HepG2 (cell line): Measurements from ENCODE around the gene SPAG5. TPM values are rescaled to one million over a fixed set of nuclear protein-coding genes. Genes with fewer than 3 reads are reported as not detected.

Experiments
- CBX2 ChIP-seq, 2 experiments: fragments of 200-600 bp in 1 of 2; sonication (generic); formaldehyde crosslinking in 1 of 2; IDR thresholded peaks; 2 replicates each; pipeline versions ENCODE4 v1.7.0 to v1.8.1; 2018 to 2022; ENCODE audit warnings: low read depth in 2 of 2, low read length in 1 of 2, mild to moderate bottlenecking in 1 of 2, missing genetic modification reagents in 1 of 2
- DRAP1 ChIP-seq: IDR thresholded peaks from 2 replicates; pipeline ENCODE4 v1.6.1; 2016; ENCODE audit warnings: missing genetic modification reagents, missing compliant biosample characterization
- HNF4G ChIP-seq, 2 experiments: sonication (generic) in 1 of 2; formaldehyde crosslinking in 1 of 2; IDR thresholded peaks; 2 replicates each; pipeline versions ENCODE4 v1.4.0 to v1.6.1; 2011 to 2020; ENCODE audit warnings: borderline replicate concordance in 2 of 2, low read depth in 2 of 2, mild to moderate bottlenecking in 2 of 2, low read length in 1 of 2, missing genetic modification reagents in 1 of 2, moderate library complexity in 1 of 2
- HOXA3 ChIP-seq: sonication (generic); formaldehyde crosslinking; IDR thresholded peaks from 2 replicates; pipeline ENCODE4 v1.5.0; 2020; ENCODE audit warnings: missing genetic modification reagents
- IRF1 ChIP-seq: sonication (generic); formaldehyde crosslinking; IDR thresholded peaks from 2 replicates; pipeline ENCODE4 v1.4.0; 2020; ENCODE audit warnings: low read depth, mild to moderate bottlenecking, missing genetic modification reagents
- IRF2 ChIP-seq: IDR thresholded peaks from 2 replicates; pipeline ENCODE4 v1.6.1; 2018; ENCODE audit warnings: missing genetic modification reagents, missing compliant biosample characterization
- KDM3A ChIP-seq: IDR thresholded peaks from 2 replicates; pipeline ENCODE4 v1.6.1; 2018; ENCODE audit warnings: low read depth, missing compliant biosample characterization
- MIER2 ChIP-seq: IDR thresholded peaks from 2 replicates; pipeline ENCODE4 v1.6.1; 2016; ENCODE audit warnings: missing biosample characterization, missing genetic modification reagents
- NPAS2 ChIP-seq: sonication (generic); formaldehyde crosslinking; IDR thresholded peaks from 2 replicates; pipeline ENCODE4 v1.8.0; 2022; ENCODE audit warnings: mild to moderate bottlenecking, missing genetic modification reagents, borderline replicate concordance
- THAP8 ChIP-seq: sonication (generic); formaldehyde crosslinking; IDR thresholded peaks from 2 replicates; pipeline ENCODE4 v1.5.1; 2020; ENCODE audit warnings: missing genetic modification reagents, mild to moderate bottlenecking, borderline replicate concordance
- ZBTB38 ChIP-seq: sonication (generic); formaldehyde crosslinking; IDR thresholded peaks from 2 replicates; pipeline ENCODE4 v1.5.1; 2020; ENCODE audit warnings: mild to moderate bottlenecking, missing genetic modification reagents
- ZNF121 ChIP-seq: sonication (generic); formaldehyde crosslinking; IDR thresholded peaks from 2 replicates; pipeline ENCODE4 v1.5.0; 2020; ENCODE audit warnings: mild to moderate bottlenecking, missing genetic modification reagents
- ZNF552 ChIP-seq: sonication (generic); formaldehyde crosslinking; IDR thresholded peaks from 2 replicates; pipeline ENCODE4 v1.9.0; 2022; ENCODE audit warnings: missing genetic modification reagents, mild to moderate bottlenecking, borderline replicate concordance
- ZNF740 ChIP-seq: sonication (generic); formaldehyde crosslinking; IDR thresholded peaks from 2 replicates; pipeline ENCODE4 v1.4.0; 2020; ENCODE audit warnings: missing genetic modification reagents
- ZNF883 ChIP-seq: sonication (generic); formaldehyde crosslinking; IDR thresholded peaks from 2 replicates; pipeline ENCODE4 v1.5.1; 2020; ENCODE audit warnings: mild to moderate bottlenecking, missing genetic modification reagents; ENCODE audit errors: not compliant biosample characterization
- polyA plus RNA-seq, 8 experiments: library from polyadenylated mRNA; depleted of rRNA in 3 of 8; stranded (reverse) in 7 of 8; unstranded in 1 of 8; fragments of >200 nt; fragmentation: Illumina TruSeq in 4 of 8; extraction: Trizol in 4 of 8; gene quantifications; 2 replicates each; pipeline versions ENCODE4 v1.2.1 to v1.2.3, GENCODE V29; 2011 to 2016; ENCODE audit warnings: low read depth in 4 of 8, missing spikeins in 1 of 8, mixed read lengths in 1 of 8; ENCODE audit not compliant: insufficient read depth in 1 of 8
- total RNA-seq, 5 experiments: library from RNA; depleted of rRNA; stranded (reverse); fragments of >200 nt; fragmentation: Illumina TruSeq; extraction: Trizol; gene quantifications; 2 replicates each; pipeline ENCODE4 v1.2.3, GENCODE V29; 2016; ENCODE audit warnings: low read depth in 1 of 5
- TF ChIP-seq, protein P1 (sequence below): sonication (generic); formaldehyde crosslinking; IDR thresholded peaks from 2 replicates; pipeline ENCODE4 v1.5.0; 2020; ENCODE audit warnings: mild to moderate bottlenecking, missing genetic modification reagents
- TF ChIP-seq, protein P2 (sequence below): sonication (generic); formaldehyde crosslinking; IDR thresholded peaks from 2 replicates; pipeline ENCODE4 v1.9.0; 2022; ENCODE audit warnings: missing genetic modification reagents, mild to moderate bottlenecking, borderline replicate concordance
- TF ChIP-seq, protein P3 (sequence below), 2 experiments: fragments of 450-650 bp in 1 of 2; sonication (generic) in 1 of 2; formaldehyde crosslinking; IDR thresholded peaks; 2 replicates each; pipeline versions ENCODE4 v1.5.0 to v1.8.0; 2020 to 2022; ENCODE audit warnings: mild to moderate bottlenecking in 1 of 2, missing genetic modification reagents in 1 of 2

Gene SPAG5
- total and polyA plus RNA-seq, 2 of the 13 experiments (the other 11 are each of a cell fraction or from before 2014, with no cell fraction given): 41.4 to 98.0 TPM

DNA sequence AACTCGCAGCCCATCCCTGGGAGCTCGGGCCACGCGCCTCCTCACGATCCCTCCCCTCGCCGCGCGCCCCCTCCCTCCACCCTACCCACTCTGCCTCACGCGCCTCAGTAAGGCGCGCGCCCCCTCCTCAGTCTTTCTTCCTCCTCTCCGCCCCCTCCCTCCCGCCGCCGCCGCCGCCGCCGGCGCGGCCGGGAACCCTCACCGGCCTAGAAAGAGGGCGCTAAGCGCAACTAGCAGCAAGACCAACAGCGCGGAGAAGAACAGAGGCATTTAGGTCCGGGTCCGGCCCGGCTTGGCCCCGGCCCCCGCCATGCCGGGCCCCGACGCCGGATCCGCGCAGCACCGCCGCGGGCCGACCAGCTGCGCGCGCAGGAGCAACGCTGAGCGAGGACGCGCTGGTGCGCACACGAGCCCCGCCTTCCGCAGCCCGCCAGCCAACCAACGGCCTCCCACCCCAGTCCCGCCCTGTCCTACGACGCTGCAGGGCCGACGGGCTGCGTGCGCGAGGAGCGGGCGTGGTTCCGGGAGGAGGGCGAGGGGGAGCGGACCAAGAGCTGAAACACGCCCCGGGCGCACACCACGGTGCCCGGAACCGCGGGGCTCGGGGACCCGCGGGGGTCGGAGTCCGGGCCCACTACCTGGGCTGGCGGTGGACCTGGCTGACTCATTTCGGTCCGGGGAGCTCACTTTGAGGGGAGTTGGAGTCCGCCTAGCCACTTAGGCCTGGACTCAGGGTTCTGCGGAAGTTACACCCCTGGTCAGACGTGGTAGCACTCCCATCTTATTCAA lies 46.2 kb upstream of the SPAG5 start, which contains the start of gene BLTP2 (continued):
- TF ChIP-seq, protein P1, sequence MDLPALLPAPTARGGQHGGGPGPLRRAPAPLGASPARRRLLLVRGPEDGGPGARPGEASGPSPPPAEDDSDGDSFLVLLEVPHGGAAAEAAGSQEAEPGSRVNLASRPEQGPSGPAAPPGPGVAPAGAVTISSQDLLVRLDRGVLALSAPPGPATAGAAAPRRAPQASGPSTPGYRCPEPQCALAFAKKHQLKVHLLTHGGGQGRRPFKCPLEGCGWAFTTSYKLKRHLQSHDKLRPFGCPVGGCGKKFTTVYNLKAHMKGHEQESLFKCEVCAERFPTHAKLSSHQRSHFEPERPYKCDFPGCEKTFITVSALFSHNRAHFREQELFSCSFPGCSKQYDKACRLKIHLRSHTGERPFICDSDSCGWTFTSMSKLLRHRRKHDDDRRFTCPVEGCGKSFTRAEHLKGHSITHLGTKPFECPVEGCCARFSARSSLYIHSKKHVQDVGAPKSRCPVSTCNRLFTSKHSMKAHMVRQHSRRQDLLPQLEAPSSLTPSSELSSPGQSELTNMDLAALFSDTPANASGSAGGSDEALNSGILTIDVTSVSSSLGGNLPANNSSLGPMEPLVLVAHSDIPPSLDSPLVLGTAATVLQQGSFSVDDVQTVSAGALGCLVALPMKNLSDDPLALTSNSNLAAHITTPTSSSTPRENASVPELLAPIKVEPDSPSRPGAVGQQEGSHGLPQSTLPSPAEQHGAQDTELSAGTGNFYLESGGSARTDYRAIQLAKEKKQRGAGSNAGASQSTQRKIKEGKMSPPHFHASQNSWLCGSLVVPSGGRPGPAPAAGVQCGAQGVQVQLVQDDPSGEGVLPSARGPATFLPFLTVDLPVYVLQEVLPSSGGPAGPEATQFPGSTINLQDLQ (CRISPR knock-in tag): no peak
- TF ChIP-seq IRF2 (peak; percentile 36; the same call in 1 of the 2 replicates), ZNF552 (peak; percentile 50; the same call in 1 of the 2 replicates), ZNF121 (CRISPR knock-in tag) (no peak), KDM3A (CRISPR knock-in tag) (peak; percentile 39; the same call in 1 of the 2 replicates), ZNF883 (CRISPR knock-in tag) (peak; percentile 67), NPAS2 (no peak), HNF4G (IDR thresholded peaks at IDR 0.05; ENCODE audit: borderline replicate concordance, low read depth, low read length) (no peak), HNF4G (CRISPR knock-in tag; IDR thresholded peaks at IDR 0.05; ENCODE audit: borderline replicate concordance, low read depth) (peak; percentile 67; the same call in 1 of the 2 replicates), IRF1 (CRISPR knock-in tag) (no peak), ZNF740 (CRISPR knock-in tag) (peak; percentile 68; the same call in 1 of the 2 replicates), HOXA3 (CRISPR knock-in tag) (peak; percentile 85), DRAP1 (CRISPR knock-in tag) (peak; percentile 78), CBX2 (IDR thresholded peaks at IDR 0.05; ENCODE audit: low read depth, low read length) (no peak), CBX2 (CRISPR knock-in tag; IDR thresholded peaks at IDR 0.05; ENCODE audit: low read depth) (no peak), ZBTB38 (CRISPR knock-in tag) (peak; percentile 62; the same call in 1 of the 2 replicates), THAP8 (CRISPR knock-in tag) (no peak), MIER2 (CRISPR knock-in tag) (no peak)
- TF ChIP-seq, protein P2, sequence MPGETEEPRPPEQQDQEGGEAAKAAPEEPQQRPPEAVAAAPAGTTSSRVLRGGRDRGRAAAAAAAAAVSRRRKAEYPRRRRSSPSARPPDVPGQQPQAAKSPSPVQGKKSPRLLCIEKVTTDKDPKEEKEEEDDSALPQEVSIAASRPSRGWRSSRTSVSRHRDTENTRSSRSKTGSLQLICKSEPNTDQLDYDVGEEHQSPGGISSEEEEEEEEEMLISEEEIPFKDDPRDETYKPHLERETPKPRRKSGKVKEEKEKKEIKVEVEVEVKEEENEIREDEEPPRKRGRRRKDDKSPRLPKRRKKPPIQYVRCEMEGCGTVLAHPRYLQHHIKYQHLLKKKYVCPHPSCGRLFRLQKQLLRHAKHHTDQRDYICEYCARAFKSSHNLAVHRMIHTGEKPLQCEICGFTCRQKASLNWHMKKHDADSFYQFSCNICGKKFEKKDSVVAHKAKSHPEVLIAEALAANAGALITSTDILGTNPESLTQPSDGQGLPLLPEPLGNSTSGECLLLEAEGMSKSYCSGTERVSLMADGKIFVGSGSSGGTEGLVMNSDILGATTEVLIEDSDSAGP (CRISPR knock-in tag): peak; percentile 57; the same call in 1 of the 2 replicates
- TF ChIP-seq, protein P3, sequence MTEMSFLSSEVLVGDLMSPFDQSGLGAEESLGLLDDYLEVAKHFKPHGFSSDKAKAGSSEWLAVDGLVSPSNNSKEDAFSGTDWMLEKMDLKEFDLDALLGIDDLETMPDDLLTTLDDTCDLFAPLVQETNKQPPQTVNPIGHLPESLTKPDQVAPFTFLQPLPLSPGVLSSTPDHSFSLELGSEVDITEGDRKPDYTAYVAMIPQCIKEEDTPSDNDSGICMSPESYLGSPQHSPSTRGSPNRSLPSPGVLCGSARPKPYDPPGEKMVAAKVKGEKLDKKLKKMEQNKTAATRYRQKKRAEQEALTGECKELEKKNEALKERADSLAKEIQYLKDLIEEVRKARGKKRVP (CRISPR knock-in tag; IDR thresholded peaks at IDR 0.05): peak in 1 of 2 experiments; percentile 48; a peak in 1 of 4 replicates
